Measurements from ENCODE around the gene KLHL1. TPM values are rescaled to one million over a fixed set of nuclear protein-coding genes. Genes with fewer than 3 reads are reported as not detected.

Gene KLHL1
- total and polyA plus RNA-seq, 2 of the 13 experiments (the other 11 are each of a cell fraction or from before 2014, with no cell fraction given), result 0.01 TPM; not detected in 1

GRCh38 chr13:69970520-69970919 is 137.7 kb downstream of the KLHL1 start:
- POLR2A ChIA-PET, result no interaction called here

DNA sequence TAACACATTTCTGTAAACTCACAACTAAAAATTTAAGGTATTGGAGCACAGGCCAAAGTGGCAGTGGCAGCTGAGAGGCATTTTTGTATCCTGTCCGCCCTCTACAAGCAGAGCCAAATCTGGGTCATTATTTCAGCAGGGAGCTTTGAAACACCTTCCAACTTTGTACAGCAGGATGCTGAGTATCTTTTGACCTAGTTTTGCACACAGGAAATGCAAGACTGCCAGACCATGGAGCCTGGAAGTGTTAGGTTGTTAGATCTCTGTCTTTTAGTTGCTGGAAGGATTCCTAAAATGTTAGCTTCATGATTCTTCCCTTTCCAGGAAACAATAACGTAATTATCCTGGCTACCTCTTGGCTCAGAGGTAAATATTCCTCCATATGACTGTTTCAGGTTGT is 149.2 kb downstream of the KLHL1 start:
- Histone ChIP-seq H3K4me2 (ENCODE audit: low read depth, low read length) (no peak overlapping the region), H2AFZ (ENCODE audit: low read length) (no peak overlapping the region), H4K20me1 (ENCODE audit: insufficient read depth, low read length) (no peaks in the 10 kb centered on the region), H3K27me3 (ENCODE audit: control insufficient read depth in 1 of 2, insufficient read depth in 2 of 2, low read length in 2 of 2) (no peaks in the 10 kb centered on the region), H3K4me1 (ENCODE audit: insufficient read depth, low read length) (no peaks in the 10 kb centered on the region), H3K4me3 (replicated peaks in 1 of 3; ENCODE audit: insufficient read depth in 1 of 3, low read depth in 2 of 3, low read length in 3 of 3) (no peak overlapping the region), H3K9ac (ENCODE audit: insufficient read depth, low read depth, low read length) (no peak overlapping the region), H3K27ac (ENCODE audit: extremely low read length, insufficient read depth, low read length) (no peak overlapping the region), H3K79me2 (ENCODE audit: insufficient read depth, low read length) (no peaks in the 10 kb centered on the region), H3K36me3 (replicated peaks in 1 of 2; ENCODE audit: control insufficient read depth in 1 of 2, insufficient read depth in 2 of 2, low read length in 2 of 2) (no peaks in the 10 kb centered on the region), H3K9me3 (ENCODE audit: low read length) (no peaks in the 10 kb centered on the region)
- 17% methylated on average over 2 of the region's 2 CpGs for WGBS (ENCODE audit: low lambda C conversion rate)
- ATAC-seq (no peak), FAIRE-seq (no peak), DNase-seq (ENCODE audit: low spot score) (no peak)
- no TSS peak for BruUV-seq (replicated peaks)
- intact Hi-C loops (cut with micrococcal nuclease; ENCODE audit: unreplicated experiment), result no loop called here
- in situ Hi-C loops (cut with HindIII; ENCODE audit: extremely low pct_ligation_motif_present, low pct_unique_long_range_greater_than_20kb), result no loop called here
- ChIA-PET POLR2A (no interaction called here), CTCF (ENCODE audit: low intra/inter-chr PET ratio, low total read pairs) (no interaction called here)
- TF ChIP-seq ZBTB26 (CRISPR knock-in tag; IDR thresholded peaks at IDR 0.05; ENCODE audit: borderline replicate concordance) (no peak), JUND (CRISPR knock-in tag; IDR thresholded peaks at IDR 0.05) (no peak), NR3C1 (CRISPR knock-in tag; IDR thresholded peaks at IDR 0.05) (no peak), EED (CRISPR knock-in tag; IDR thresholded peaks at IDR 0.05) (no peak), GFI1 (CRISPR knock-in tag; IDR thresholded peaks at IDR 0.05; ENCODE audit: borderline replicate concordance) (no peak), ZNF34 (CRISPR knock-in tag; IDR thresholded peaks at IDR 0.05; ENCODE audit: borderline replicate concordance) (no peak), TRIM22 (IDR thresholded peaks at IDR 0.05) (no peak), ZNF556 (CRISPR knock-in tag; IDR thresholded peaks at IDR 0.05; ENCODE audit: borderline replicate concordance) (no peak), GTF2F1 (IDR thresholded peaks at IDR 0.05; ENCODE audit: low read length) (no peak), IRF9 (CRISPR knock-in tag; IDR thresholded peaks at IDR 0.05; ENCODE audit: borderline replicate concordance) (no peak), ZNF670 (CRISPR knock-in tag; IDR thresholded peaks at IDR 0.05; ENCODE audit: borderline replicate concordance) (no peak), ZMYM3 (CRISPR knock-in tag; IDR thresholded peaks at IDR 0.05) (no peak), ZSCAN31 (CRISPR knock-in tag; IDR thresholded peaks at IDR 0.05; ENCODE audit: low read depth) (no peak)
- TF ChIP-seq, protein P1, sequence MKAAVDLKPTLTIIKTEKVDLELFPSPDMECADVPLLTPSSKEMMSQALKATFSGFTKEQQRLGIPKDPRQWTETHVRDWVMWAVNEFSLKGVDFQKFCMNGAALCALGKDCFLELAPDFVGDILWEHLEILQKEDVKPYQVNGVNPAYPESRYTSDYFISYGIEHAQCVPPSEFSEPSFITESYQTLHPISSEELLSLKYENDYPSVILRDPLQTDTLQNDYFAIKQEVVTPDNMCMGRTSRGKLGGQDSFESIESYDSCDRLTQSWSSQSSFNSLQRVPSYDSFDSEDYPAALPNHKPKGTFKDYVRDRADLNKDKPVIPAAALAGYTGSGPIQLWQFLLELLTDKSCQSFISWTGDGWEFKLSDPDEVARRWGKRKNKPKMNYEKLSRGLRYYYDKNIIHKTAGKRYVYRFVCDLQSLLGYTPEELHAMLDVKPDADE (CRISPR knock-in tag; IDR thresholded peaks at IDR 0.05), result no peak

More at GRCh38 chr13:69970520-69970919, 137.7 kb downstream of the KLHL1 start:
- FAIRE-seq, result no peak
- H3K4me2 ChIP-seq (ENCODE audit: low read depth, low read length), result no peak overlapping the region
- WGBS (ENCODE audit: low lambda C conversion rate), result 21% methylated on average over 2 of the region's 2 CpGs
- CTCF ChIA-PET (ENCODE audit: low intra/inter-chr PET ratio, low total read pairs), result no interaction called here
- BruUV-seq (replicated peaks), result no TSS peak
- no peak for DNase-seq (ENCODE audit: low spot score)
- no peaks in the 10 kb centered on the region for H3K36me3 ChIP-seq (replicated peaks in 1 of 2; ENCODE audit: control insufficient read depth in 1 of 2, insufficient read depth in 2 of 2, low read length in 2 of 2)
- H3K27me3 ChIP-seq (ENCODE audit: control insufficient read depth in 1 of 2, insufficient read depth in 2 of 2, low read length in 2 of 2), result no peaks in the 10 kb centered on the region
- no peak overlapping the region for H3K4me3 ChIP-seq (replicated peaks in 1 of 3; ENCODE audit: insufficient read depth in 1 of 3, low read depth in 2 of 3, low read length in 3 of 3)
- H3K79me2 ChIP-seq (ENCODE audit: insufficient read depth, low read length), result no peaks in the 10 kb centered on the region
- no peaks in the 10 kb centered on the region for H3K9me3 ChIP-seq (ENCODE audit: low read length)
- intact Hi-C loops (cut with micrococcal nuclease; ENCODE audit: unreplicated experiment), result no loop called here
- no peak for ATAC-seq
- H3K4me1 ChIP-seq (ENCODE audit: insufficient read depth, low read length), result no peaks in the 10 kb centered on the region
- no peak overlapping the region for H2AFZ ChIP-seq (ENCODE audit: low read length)
- H3K27ac ChIP-seq (ENCODE audit: extremely low read length, insufficient read depth, low read length), result no peak overlapping the region
- in situ Hi-C loops (cut with HindIII; ENCODE audit: extremely low pct_ligation_motif_present, low pct_unique_long_range_greater_than_20kb), result no loop called here
- TF ChIP-seq ATF7 (IDR thresholded peaks at IDR 0.05) (peak; percentile 57), ATF7 (CRISPR knock-in tag; IDR thresholded peaks at IDR 0.05) (no peak), ZFP36L2 (CRISPR knock-in tag; IDR thresholded peaks at IDR 0.05) (no peak), ZZZ3 (CRISPR knock-in tag; IDR thresholded peaks at IDR 0.05; ENCODE audit: borderline replicate concordance) (no peak)
- H3K9ac ChIP-seq (ENCODE audit: insufficient read depth, low read depth, low read length), result no peak overlapping the region
- H4K20me1 ChIP-seq (ENCODE audit: insufficient read depth, low read length), result no peaks in the 10 kb centered on the region
